Parathyroid adenoma (tissue), 2 donors: ENCODE results near the gene CCDC181.

Source experiments
- H2AFZ ChIP-seq: fragments of 300-600 bp; sonication (generic); one replicate; pipeline ENCODE4 v1.7.0; 2017; ENCODE audit warnings: antibody characterized with exemption, mild to moderate bottlenecking
- H3K27ac ChIP-seq: fragments of 300-600 bp; sonication (generic); one replicate; pipeline ENCODE4 v1.7.0; 2017
- H3K27me3 ChIP-seq: fragments of 300-600 bp; sonication (generic); one replicate; pipeline ENCODE4 v1.7.0; 2017; ENCODE audit warnings: low read length; ENCODE audit not compliant: control insufficient read depth, insufficient read depth
- H3K36me3 ChIP-seq: fragments of 300-600 bp; sonication (generic); one replicate; pipeline ENCODE4 v1.7.0; 2017; ENCODE audit warnings: low read length; ENCODE audit not compliant: control insufficient read depth, insufficient read depth
- H3K4me1 ChIP-seq: fragments of 300-600 bp; sonication (generic); one replicate; pipeline ENCODE4 v1.7.0; 2017; ENCODE audit warnings: control low read depth
- H3K4me2 ChIP-seq: fragments of 300-600 bp; sonication (generic); one replicate; pipeline ENCODE4 v1.7.0; 2017; ENCODE audit warnings: low read length
- H3K4me3 ChIP-seq: fragments of 300-600 bp; sonication (generic); one replicate; pipeline ENCODE4 v1.7.0; 2017; ENCODE audit warnings: low read depth, low read length
- H3K79me2 ChIP-seq: fragments of 300-600 bp; sonication (generic); one replicate; pipeline ENCODE4 v1.7.0; 2017; ENCODE audit warnings: control low read depth
- H3K9ac ChIP-seq: fragments of 300-600 bp; sonication (generic); one replicate; pipeline ENCODE4 v1.7.0; 2017; ENCODE audit warnings: mild to moderate bottlenecking
- H3K9me3 ChIP-seq: fragments of 300-600 bp; sonication (generic); one replicate; pipeline ENCODE4 v1.7.0; 2017; ENCODE audit warnings: low read length; ENCODE audit not compliant: control insufficient read depth
- CTCF ChIP-seq: fragments of 300-600 bp; sonication (generic); IDR thresholded peaks from one replicate; pipeline ENCODE4 v1.7.0; 2017; ENCODE audit warnings: antibody characterized with exemption, mild to moderate bottlenecking
- donor health status: primary hyperparathyroidism.

The CCDC181 gene

DNA sequence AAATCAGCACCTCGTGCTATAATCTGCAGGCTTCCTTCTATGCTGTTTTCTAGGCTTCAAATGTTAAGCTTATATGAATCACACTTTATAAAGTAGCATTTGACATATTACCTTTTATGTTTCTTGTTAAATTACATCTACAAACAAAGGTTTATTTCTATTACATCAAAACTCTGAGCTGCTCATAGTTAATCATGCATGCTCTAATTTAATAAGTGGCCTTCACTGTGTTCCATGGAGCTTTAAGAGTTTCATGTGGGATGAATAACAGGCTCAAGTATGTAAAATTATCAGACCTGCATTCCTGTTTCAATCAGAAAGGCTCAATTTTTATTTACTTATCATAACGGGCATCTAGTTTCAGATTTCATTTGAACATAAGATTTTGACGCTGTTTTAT lies 45.5 kb upstream of the CCDC181 start:
- H3K4me3 ChIP-seq, result no peak overlapping the region
- H3K27me3 ChIP-seq, result no peaks in the 10 kb centered on the region
- no peak overlapping the region for H3K4me2 ChIP-seq
- H3K79me2 ChIP-seq, result no peaks in the 10 kb centered on the region
- no peak overlapping the region for H2AFZ ChIP-seq
- H3K4me1 ChIP-seq, result no peaks in the 10 kb centered on the region
- H3K27ac ChIP-seq, result no peak overlapping the region
- H3K36me3 ChIP-seq, result no peaks in the 10 kb centered on the region
- no peaks in the 10 kb centered on the region for H3K9me3 ChIP-seq
- no peak overlapping the region for H3K9ac ChIP-seq
- no peak for TF ChIP-seq CTCF

DNA sequence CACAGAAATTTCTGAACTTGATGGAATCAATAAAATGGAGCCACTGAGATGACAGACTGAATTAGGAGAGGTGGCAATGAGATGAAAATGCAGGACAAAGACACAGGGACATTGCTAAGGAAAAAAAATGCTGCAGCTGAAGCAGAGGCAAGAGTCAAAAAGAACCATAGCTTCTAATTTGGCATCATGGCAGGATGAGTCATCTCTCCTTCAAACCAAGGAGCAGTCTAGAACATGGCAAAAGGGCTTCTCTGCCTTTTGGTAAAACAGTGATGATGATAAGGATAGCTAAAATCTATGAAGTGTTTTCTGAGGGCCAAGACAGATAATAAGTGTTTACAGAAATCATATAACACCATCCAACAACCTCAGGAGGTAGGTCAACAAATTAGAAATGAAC lies 41.7 kb upstream of the CCDC181 start:
- Histone ChIP-seq H3K9ac (no peak overlapping the region), H3K79me2 (no peaks in the 10 kb centered on the region), H3K4me2 (no peak overlapping the region), H3K9me3 (no peaks in the 10 kb centered on the region), H3K27ac (no peak overlapping the region), H3K4me3 (no peak overlapping the region), H3K27me3 (no peaks in the 10 kb centered on the region), H3K4me1 (no peaks in the 10 kb centered on the region), H2AFZ (no peak overlapping the region), H3K36me3 (no peaks in the 10 kb centered on the region)
- TF ChIP-seq CTCF, result no peak

- Histone ChIP-seq H3K27ac (no peak overlapping the region), H3K79me2 (no peaks in the 10 kb centered on the region), H3K27me3 (no peaks in the 10 kb centered on the region), H3K4me2 (no peak overlapping the region), H3K9me3 (no peaks in the 10 kb centered on the region), H3K36me3 (no peaks in the 10 kb centered on the region), H3K4me3 (no peak overlapping the region), H3K4me1 (no peaks in the 10 kb centered on the region), H2AFZ (no peak overlapping the region), H3K9ac (no peak overlapping the region)
- TF ChIP-seq CTCF, result no peak
Measured at GRCh38 chr1:169466259-169467230, 39.3 kb upstream of the CCDC181 start.

- no peaks in the 10 kb centered on the region for H3K27me3 ChIP-seq
- H2AFZ ChIP-seq, result no peak overlapping the region
- H3K4me3 ChIP-seq, result no peak overlapping the region
- H3K9me3 ChIP-seq, result no peaks in the 10 kb centered on the region
- H3K4me1 ChIP-seq, result no peaks in the 10 kb centered on the region
- H3K9ac ChIP-seq, result no peak overlapping the region
- H3K79me2 ChIP-seq, result no peaks in the 10 kb centered on the region
- no peak overlapping the region for H3K4me2 ChIP-seq
- H3K36me3 ChIP-seq, result no peaks in the 10 kb centered on the region
- no peak for TF ChIP-seq CTCF
- H3K27ac ChIP-seq, result no peak overlapping the region
Measured at GRCh38 chr1:169465281-169465680, 38.0 kb upstream of the CCDC181 start.

GRCh38 chr1:169462385-169462784 lies 35.1 kb upstream of the CCDC181 start:
- H3K36me3 ChIP-seq, result no peaks in the 10 kb centered on the region
- H3K4me1 ChIP-seq, result no peaks in the 10 kb centered on the region
- H3K9me3 ChIP-seq, result no peaks in the 10 kb centered on the region
- no peaks in the 10 kb centered on the region for H3K27me3 ChIP-seq
- H2AFZ ChIP-seq, result no peak overlapping the region
- no peak overlapping the region for H3K27ac ChIP-seq
- no peak overlapping the region for H3K4me3 ChIP-seq
- H3K79me2 ChIP-seq, result no peaks in the 10 kb centered on the region
- TF ChIP-seq CTCF, result no peak
- no peak overlapping the region for H3K4me2 ChIP-seq
- no peak overlapping the region for H3K9ac ChIP-seq
